ENCODE results near the gene CYP27A1.

CYP27A1 gene

GRCh38 chr2:218781691-218782527 is at the start of gene CYP27A1:
Gene CYP27A1 (plus strand): TSS chr2:218782147. CDS start chr2:218782183, 36 bp downstream.
- DNase-seq, result no peak
- in situ Hi-C loops (cut with HindIII; ENCODE audit: low pct_ligation_motif_present, low sequenced_read_pairs), result no loop called here
- H3K27me3 ChIP-seq (replicated peaks), result no peaks in the 10 kb centered on the region
- H3K36me3 ChIP-seq (replicated peaks), result no peaks in the 10 kb centered on the region
- peak within 1 kb of the TSS; percentile 62 for H3K4me3 ChIP-seq (ENCODE audit: low read depth, low read length)
- TF ChIP-seq CTCF (IDR thresholded peaks at IDR 0.05; ENCODE audit: low read depth, low read length, missing control alignments), result no peak
- no peak within 1 kb of the TSS for H3K27ac ChIP-seq

- in situ Hi-C loops (cut with HindIII; ENCODE audit: low pct_ligation_motif_present, low sequenced_read_pairs), result no loop called here
- H3K27me3 ChIP-seq (replicated peaks), result no peaks in the 10 kb centered on the region
- no peak for TF ChIP-seq CTCF (IDR thresholded peaks at IDR 0.05; ENCODE audit: low read depth, low read length, missing control alignments)
- no peak for DNase-seq
- H3K36me3 ChIP-seq (replicated peaks), result peaks cover 3% of the 10 kb centered on the region
- no peak overlapping the region for H3K4me3 ChIP-seq (ENCODE audit: low read depth, low read length)
- H3K27ac ChIP-seq, result peak overlapping the region; percentile 94
These were observed 49.2 kb upstream of the CYP27A1 start for GRCh38 chr2:218732761-218733158.

GRCh38 chr2:218733171-218734021 is 48.6 kb upstream of the CYP27A1 start:
- TF ChIP-seq CTCF (IDR thresholded peaks at IDR 0.05; ENCODE audit: low read depth, low read length, missing control alignments), result no peak
- Histone ChIP-seq H3K4me3 (ENCODE audit: low read depth, low read length) (no peak overlapping the region), H3K36me3 (replicated peaks) (peaks cover 9% of the 10 kb centered on the region), H3K27me3 (replicated peaks) (no peaks in the 10 kb centered on the region), H3K27ac (peak overlapping the region; percentile 94)
- DNase-seq, result peak; percentile 77
- in situ Hi-C loops (cut with HindIII; ENCODE audit: low pct_ligation_motif_present, low sequenced_read_pairs), result no loop called here

GRCh38 chr2:218734190-218734975 is 47.6 kb upstream of the CYP27A1 start:
- Histone ChIP-seq H3K36me3 (replicated peaks) (peaks cover 16% of the 10 kb centered on the region), H3K27me3 (replicated peaks) (no peaks in the 10 kb centered on the region), H3K4me3 (ENCODE audit: low read depth, low read length) (no peak overlapping the region), H3K27ac (peak overlapping the region; percentile 30)
- no peak for TF ChIP-seq CTCF (IDR thresholded peaks at IDR 0.05; ENCODE audit: low read depth, low read length, missing control alignments)
- in situ Hi-C loops (cut with HindIII; ENCODE audit: low pct_ligation_motif_present, low sequenced_read_pairs), result no loop called here
- DNase-seq, result no peak

GRCh38 chr2:218736531-218736930 is 45.4 kb upstream of the CYP27A1 start:
- no peak overlapping the region for H3K27ac ChIP-seq
- H3K36me3 ChIP-seq (replicated peaks), result peaks cover 22% of the 10 kb centered on the region
- in situ Hi-C loops (cut with HindIII; ENCODE audit: low pct_ligation_motif_present, low sequenced_read_pairs), result no loop called here
- H3K4me3 ChIP-seq (ENCODE audit: low read depth, low read length), result no peak overlapping the region
- no peaks in the 10 kb centered on the region for H3K27me3 ChIP-seq (replicated peaks)
- TF ChIP-seq CTCF (IDR thresholded peaks at IDR 0.05; ENCODE audit: low read depth, low read length, missing control alignments), result no peak
- DNase-seq, result no peak

All from brain microvascular endothelial cell (primary cell).